SKM-1 (cell line): Measurements from ENCODE around the gene DUSP7.

Experiments
- DNase-seq: peaks from one replicate; lab custom pipeline; 2025; ENCODE audit not compliant: unreplicated experiment; lab: John Stamatoyannopoulos, UW

Gene DUSP7

DNA sequence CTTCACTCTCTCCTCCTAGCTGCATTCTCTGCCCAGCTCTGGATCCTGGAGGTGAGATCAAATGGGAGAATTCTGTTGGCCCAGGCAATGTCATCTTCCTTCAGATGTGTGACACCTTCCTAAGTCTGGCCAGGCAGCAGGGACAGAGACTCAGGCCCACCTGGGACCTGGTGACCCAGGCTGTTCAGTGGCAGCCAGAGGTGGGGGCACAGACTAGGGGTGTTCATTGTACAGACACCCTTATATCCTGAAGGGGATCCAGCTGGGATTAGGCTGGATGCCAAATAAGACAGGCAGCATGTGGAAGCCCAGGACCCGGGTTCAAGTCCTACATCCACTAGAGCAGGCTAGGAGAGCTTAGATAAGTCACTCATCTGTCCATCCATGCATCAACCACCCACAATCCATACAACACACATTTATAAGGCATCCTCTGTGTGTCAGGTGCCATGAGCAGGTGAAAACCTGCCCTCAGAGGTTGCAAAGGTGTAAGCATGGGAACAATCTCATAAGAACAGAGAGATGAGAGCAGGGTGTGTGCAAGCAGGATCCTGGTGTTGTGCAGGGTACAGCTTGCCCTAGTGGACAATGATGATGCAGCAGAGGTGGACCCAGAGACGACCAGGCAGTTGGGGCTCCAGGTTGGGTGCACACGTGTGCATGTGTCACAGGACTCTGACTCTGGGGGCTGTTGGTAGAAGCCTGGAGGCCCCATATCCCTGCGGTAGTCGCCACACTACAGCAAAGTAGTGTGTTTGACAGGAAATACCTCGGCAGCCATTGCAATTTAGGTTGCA is 42.4 kb downstream of the DUSP7 start:
- no peak for DNase-seq

- DNase-seq: no peak
Measured at GRCh38 chr3:52012699-52013098, 43.7 kb downstream of the DUSP7 start.

DNA sequence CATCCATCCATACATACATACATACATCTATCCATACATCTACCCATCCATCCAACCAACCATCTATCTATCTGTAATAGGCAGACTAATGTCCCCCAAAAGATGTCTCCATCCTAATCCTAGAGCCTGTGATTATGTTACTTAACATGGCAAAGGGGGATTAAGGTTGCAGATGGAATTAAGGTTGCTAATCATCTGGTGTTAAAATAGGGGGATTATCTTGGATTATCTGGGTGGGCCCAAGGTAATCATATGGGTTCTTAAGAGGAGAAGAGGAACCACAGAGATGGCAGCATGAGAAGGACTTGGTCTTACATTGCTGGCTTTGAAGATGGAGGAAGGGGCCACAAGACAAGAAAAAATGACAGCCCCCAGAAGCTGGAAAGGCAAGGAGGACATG is 45.9 kb downstream of the DUSP7 start:
- DNase-seq: no peak

DNA sequence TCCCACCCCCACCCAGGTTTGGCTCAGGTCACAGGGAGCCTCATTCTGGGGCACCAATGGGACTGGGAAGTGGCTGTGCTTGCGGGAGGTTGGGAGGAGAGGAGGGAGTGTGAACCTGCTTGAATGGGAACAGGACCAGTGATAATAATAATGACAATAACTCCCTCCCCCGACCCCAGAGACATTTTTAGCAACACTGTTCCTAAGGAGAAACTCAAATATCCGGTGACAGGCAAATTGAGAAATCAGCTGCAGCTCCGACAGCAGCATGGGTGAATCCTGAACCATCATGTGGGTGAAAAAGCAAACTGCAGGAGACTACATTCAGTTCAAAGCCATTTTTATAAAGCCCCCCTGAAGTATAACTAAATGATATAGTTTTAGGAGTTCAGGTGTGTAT is 49.1 kb downstream of the DUSP7 start:
- no peak for DNase-seq

- DNase-seq: no peak
Measured at GRCh38 chr3:52006820-52007133, 49.6 kb downstream of the DUSP7 start.

DNA sequence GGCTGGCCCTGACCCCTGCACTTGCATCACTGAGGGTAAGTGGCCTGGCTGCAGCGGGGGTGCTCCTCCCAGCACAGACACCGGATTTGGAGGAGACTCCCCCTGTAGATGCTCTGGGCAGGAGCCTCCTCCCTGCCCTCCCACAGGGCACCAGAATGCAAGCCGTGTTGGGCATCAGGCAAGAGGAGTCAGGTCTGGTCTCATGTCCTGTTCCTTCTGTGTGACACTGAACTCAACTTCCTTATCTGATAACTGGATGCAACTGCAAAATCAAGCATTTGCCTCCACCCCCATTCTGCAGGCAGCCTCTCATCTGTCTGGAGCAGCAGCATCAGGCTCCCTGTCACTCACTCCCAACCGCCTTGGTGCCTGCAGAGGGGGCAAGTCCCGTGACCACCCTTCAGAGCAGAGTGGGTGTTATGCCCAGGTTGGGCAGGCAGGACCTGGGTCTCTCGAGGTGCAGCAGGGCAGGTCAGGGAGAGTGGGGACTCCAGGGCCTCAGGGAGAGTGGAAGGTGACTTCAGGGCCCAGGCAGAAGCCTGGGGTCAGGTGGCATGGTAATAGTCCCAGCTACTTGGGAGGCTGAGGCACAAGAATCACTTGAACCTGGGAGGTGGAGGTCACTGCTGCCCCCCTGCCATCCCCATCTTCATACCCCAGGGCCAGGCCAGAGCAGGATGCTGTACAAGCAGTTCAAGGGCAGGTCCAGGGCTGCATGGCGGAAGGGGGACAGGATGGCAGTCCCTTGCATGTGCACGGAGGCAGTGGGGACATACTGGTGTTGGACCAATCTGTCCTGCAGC is 50.2 kb downstream of the DUSP7 start:
- peak; percentile 54 for DNase-seq

DNA sequence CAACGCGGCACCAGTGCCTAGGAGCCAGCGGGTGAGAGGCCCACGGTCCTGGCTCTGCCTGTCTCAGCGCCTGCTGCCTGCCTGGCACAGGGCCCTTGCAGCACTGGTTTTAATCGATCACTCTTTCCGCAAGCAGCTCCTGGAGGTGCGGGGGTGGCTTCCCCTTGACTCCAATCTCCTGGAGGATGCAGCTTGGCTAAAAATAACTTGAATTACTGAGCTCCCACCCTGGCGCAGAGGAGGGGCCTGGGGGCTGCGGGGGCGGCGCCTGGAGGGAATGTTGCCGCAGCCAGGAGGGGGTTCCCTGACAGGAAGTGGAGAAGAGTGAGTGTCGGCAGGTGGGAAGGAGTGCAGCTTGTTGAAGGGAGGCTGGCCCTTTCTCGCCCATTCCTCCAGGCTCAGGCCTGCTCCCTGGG is 50.8 kb downstream of the DUSP7 start:
- DNase-seq: no peak

GRCh38 chr3:52004906-52005395 is 51.4 kb downstream of the DUSP7 start:
- no peak for DNase-seq

GRCh38 chr3:52004163-52004787 is 52.1 kb downstream of the DUSP7 start:
- no peak for DNase-seq

GRCh38 chr3:52002748-52003147 is 53.6 kb downstream of the DUSP7 start:
- DNase-seq: no peak

GRCh38 chr3:52001443-52001974 is 54.9 kb downstream of the DUSP7 start:
- peak; percentile 35 for DNase-seq

GRCh38 chr3:51999846-52000245 is 56.5 kb downstream of the DUSP7 start:
- DNase-seq: no peak
